ENCODE measurements around the gene LGMN.

DNA sequence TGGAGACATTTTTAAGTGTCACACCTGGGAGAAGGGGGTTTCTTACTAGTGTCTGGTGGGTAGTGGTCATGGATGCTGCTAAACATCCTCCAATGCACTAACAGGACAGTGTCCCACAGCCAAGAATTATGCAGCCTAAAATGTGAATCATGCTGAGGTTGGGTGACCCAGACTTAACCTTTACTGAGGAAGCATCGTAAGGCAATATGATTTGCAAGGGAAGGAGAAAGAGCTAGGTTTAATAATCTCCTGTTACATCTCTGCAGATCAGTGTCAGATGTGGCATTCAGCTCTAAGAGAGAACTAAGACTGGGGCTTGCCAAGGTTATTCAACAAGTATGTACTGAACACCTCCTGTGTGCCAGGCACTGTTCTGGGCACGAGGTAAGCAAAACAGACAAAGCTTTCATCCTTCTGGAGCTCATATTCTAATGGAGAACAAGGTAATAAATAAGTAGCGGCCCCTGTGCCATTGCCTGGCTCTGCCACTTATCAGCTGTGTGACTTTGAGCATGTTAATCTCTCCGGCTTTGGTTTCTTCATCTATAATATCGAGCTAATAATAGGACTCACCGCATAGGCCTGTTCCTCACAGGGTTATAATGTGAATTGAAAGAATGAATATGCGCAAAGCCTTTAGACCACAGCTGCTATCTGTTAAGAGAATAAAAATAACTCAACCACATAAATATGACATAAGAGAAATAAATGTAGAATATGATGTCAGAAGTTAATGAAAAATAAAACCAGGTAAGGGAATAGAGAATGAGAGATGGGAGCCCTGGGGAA is 32.2 kb upstream of the LGMN start:
- no peak for TF ChIP-seq SUZ12 (IDR thresholded peaks at IDR 0.05; ENCODE audit: low read depth, low read length)
- TF ChIP-seq ZFX (CRISPR knock-in tag; IDR thresholded peaks at IDR 0.05; ENCODE audit: low read depth) = no peak
- TF ChIP-seq, protein P1, sequence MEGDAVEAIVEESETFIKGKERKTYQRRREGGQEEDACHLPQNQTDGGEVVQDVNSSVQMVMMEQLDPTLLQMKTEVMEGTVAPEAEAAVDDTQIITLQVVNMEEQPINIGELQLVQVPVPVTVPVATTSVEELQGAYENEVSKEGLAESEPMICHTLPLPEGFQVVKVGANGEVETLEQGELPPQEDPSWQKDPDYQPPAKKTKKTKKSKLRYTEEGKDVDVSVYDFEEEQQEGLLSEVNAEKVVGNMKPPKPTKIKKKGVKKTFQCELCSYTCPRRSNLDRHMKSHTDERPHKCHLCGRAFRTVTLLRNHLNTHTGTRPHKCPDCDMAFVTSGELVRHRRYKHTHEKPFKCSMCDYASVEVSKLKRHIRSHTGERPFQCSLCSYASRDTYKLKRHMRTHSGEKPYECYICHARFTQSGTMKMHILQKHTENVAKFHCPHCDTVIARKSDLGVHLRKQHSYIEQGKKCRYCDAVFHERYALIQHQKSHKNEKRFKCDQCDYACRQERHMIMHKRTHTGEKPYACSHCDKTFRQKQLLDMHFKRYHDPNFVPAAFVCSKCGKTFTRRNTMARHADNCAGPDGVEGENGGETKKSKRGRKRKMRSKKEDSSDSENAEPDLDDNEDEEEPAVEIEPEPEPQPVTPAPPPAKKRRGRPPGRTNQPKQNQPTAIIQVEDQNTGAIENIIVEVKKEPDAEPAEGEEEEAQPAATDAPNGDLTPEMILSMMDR (CRISPR knock-in tag; IDR thresholded peaks at IDR 0.05) = no peak
- TF ChIP-seq, protein P2, sequence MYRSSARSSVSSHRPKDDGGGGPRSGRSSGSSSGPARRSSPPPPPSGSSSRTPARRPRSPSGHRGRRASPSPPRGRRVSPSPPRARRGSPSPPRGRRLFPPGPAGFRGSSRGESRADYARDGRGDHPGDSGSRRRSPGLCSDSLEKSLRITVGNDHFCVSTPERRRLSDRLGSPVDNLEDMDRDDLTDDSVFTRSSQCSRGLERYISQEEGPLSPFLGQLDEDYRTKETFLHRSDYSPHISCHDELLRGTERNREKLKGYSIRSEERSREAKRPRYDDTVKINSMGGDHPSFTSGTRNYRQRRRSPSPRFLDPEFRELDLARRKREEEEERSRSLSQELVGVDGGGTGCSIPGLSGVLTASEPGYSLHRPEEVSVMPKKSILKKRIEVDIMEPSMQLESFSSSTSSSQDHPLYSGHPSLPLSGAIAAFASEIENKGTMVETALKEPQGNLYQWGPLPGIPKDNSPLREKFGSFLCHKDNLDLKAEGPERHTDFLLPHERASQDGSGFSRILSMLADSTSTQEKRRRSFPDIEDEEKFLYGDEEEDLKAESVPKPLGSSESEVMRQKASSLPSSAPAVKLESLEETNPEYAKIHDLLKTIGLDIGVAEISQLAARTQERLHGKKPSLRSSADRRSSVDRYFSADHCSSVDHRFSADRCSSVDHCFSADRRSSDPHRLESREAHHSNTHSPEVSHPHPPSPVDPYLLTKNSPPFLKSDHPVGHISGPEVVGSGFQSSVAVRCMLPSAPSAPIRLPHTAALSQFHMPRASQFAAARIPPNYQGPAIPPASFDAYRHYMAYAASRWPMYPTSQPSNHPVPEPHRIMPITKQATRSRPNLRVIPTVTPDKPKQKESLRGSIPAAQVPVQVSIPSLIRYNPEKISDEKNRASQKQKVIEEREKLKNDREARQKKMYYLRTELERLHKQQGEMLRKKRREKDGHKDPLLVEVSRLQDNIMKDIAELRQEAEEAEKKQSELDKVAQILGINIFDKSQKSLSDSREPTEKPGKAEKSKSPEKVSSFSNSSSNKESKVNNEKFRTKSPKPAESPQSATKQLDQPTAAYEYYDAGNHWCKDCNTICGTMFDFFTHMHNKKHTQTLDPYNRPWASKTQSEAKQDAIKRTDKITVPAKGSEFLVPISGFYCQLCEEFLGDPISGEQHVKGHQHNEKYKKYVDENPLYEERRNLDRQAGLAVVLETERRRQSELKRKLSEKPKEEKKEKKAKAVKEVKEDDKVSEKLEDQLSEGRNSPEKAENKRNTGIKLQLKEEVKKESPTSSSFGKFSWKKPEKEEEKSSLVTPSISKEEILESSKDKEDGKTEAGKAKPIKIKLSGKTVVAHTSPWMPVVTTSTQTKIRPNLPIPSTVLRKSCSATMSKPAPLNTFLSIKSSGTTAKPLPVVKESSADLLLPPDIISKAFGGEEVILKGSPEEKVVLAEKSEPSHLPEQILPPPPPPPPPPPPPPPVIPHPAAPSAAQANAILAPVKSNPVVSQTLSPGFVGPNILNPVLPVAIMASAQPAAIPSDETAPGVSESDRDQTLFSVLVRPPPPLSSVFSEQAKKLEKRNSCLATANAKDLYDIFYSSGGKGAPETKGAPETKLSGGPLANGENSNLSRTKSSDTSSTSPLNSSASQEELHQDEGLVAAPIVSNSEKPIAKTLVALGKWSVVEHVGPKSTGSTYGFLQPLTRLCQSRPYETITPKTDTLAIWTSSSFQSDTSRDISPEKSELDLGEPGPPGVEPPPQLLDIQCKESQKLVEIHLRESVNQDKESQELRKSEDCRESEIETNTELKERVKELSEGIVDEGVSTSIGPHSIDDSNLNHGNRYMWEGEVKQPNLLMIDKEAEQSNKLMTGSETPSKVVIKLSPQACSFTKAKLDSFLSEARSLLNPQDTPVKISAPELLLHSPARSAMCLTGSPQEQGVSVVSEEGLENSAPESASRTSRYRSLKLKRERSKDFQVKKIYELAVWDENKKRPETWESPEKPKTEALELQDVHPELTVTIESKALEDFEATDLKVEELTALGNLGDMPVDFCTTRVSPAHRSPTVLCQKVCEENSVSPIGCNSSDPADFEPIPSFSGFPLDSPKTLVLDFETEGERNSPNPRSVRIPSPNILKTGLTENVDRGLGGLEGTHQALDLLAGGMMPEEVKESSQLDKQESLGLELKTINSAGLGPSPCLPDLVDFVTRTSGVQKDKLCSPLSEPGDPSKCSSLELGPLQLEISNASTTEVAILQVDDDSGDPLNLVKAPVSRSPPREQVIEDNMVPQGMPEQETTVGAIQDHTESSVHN (CRISPR knock-in tag; IDR thresholded peaks at IDR 0.05) = no peak
- no peak for TF ChIP-seq ZBTB7A (CRISPR knock-in tag; IDR thresholded peaks at IDR 0.05)
- TF ChIP-seq TAF15 (IDR thresholded peaks at IDR 0.05; ENCODE audit: low read depth, low read length, poor library complexity, severe bottlenecking) = no peak
- no peak for TF ChIP-seq XRCC5 (optimal IDR thresholded peaks at IDR 0.05; ENCODE audit: low read length)
- TF ChIP-seq KDM6A (CRISPR knock-in tag; IDR thresholded peaks at IDR 0.05; ENCODE audit: low read depth) = no peak
- TF ChIP-seq RFX5 (IDR thresholded peaks at IDR 0.05; ENCODE audit: low read depth, low read length) = no peak
- TF ChIP-seq ZNF274 (CRISPR knock-in tag; IDR thresholded peaks at IDR 0.05) = no peak
- no peak for TF ChIP-seq POLR2A (IDR thresholded peaks at IDR 0.05; ENCODE audit: insufficient read depth in 1 of 2, low read depth in 2 of 2, low read length in 2 of 2)
